Measurements from ENCODE around the gene BRD1.

BRD1 gene

GRCh38 chr22:49861642-49862495, 34.2 kb upstream of the BRD1 start:
- no peak overlapping the region for H3K4me3 ChIP-seq (ENCODE audit: low read length)
- no peak for TF ChIP-seq ZNF274 (IDR thresholded peaks at IDR 0.05; ENCODE audit: low read depth, low read length)

- TF ChIP-seq ZNF274 (IDR thresholded peaks at IDR 0.05; ENCODE audit: low read depth, low read length), result no peak
- H3K4me3 ChIP-seq (ENCODE audit: low read length), result no peak overlapping the region
Measured at GRCh38 chr22:49858827-49859226, 31.2 kb upstream of the BRD1 start.

- no peak overlapping the region for H3K4me3 ChIP-seq (ENCODE audit: low read length)
- TF ChIP-seq ZNF274 (IDR thresholded peaks at IDR 0.05; ENCODE audit: low read depth, low read length), result no peak
Measured at GRCh38 chr22:49856766-49857618, 29.3 kb upstream of the BRD1 start.

GRCh38 chr22:49856343-49856742, 28.7 kb upstream of the BRD1 start:
- no peak overlapping the region for H3K4me3 ChIP-seq (ENCODE audit: low read length)
- TF ChIP-seq ZNF274 (IDR thresholded peaks at IDR 0.05; ENCODE audit: low read depth, low read length), result no peak

- no peak for TF ChIP-seq ZNF274 (IDR thresholded peaks at IDR 0.05; ENCODE audit: low read depth, low read length)
- peak overlapping the region; percentile 94 for H3K4me3 ChIP-seq (ENCODE audit: low read length)
Measured at GRCh38 chr22:49855251-49855911, 27.7 kb upstream of the BRD1 start.

GRCh38 chr22:49853981-49854831, 26.5 kb upstream of the BRD1 start:
- no peak for TF ChIP-seq ZNF274 (IDR thresholded peaks at IDR 0.05; ENCODE audit: low read depth, low read length)

GRCh38 chr22:49852898-49853894, 25.5 kb upstream of the BRD1 start, which contains the start of gene ZBED4:
Gene ZBED4, plus strand, starts transcription at chr22:49853844. Its CDS starts 29,819 bp downstream, at chr22:49883663.
- no peak for TF ChIP-seq ZNF274 (IDR thresholded peaks at IDR 0.05; ENCODE audit: low read depth, low read length)
- peak within 1 kb of the TSS; percentile 94 for H3K4me3 ChIP-seq (ENCODE audit: low read length)

More at GRCh38 chr22:49853981-49854831, 26.5 kb upstream of the BRD1 start:
- peak overlapping the region; percentile 94 for H3K4me3 ChIP-seq (ENCODE audit: low read length)

GRCh38 chr22:49852568-49852897, 24.9 kb upstream of the BRD1 start:
- H3K4me3 ChIP-seq (ENCODE audit: low read length), result peak overlapping the region; percentile 64; the same call in 1 of the 2 replicates

- H3K4me3 ChIP-seq (ENCODE audit: low read length), result no peak overlapping the region
- TF ChIP-seq ZNF274 (IDR thresholded peaks at IDR 0.05; ENCODE audit: low read depth, low read length), result no peak
Measured at GRCh38 chr22:49850959-49851802, 23.5 kb upstream of the BRD1 start.

GRCh38 chr22:49850021-49850911, 22.6 kb upstream of the BRD1 start:
- H3K4me3 ChIP-seq (ENCODE audit: low read length), result no peak overlapping the region

More at GRCh38 chr22:49850021-49850911, 22.6 kb upstream of the BRD1 start:
- no peak for TF ChIP-seq ZNF274 (IDR thresholded peaks at IDR 0.05; ENCODE audit: low read depth, low read length)

Measured in GM08714 (cell line).